Endothelial cell of umbilical vein (primary cell): Measurements from ENCODE around the gene RFNG. TPM values are rescaled to one million over a fixed set of nuclear protein-coding genes. Genes with fewer than 3 reads are reported as not detected.

Source experiments
- Bru-seq: library from RNA; stranded (reverse); fragments of 400-500 nt; gene quantifications from one replicate; lab custom pipeline; 2021; lab: Mats Ljungman, UMichigan
- BruChase-seq, 2 experiments: library from RNA; stranded (reverse); fragments of 400-500 nt; gene quantifications; one replicate each; lab custom pipeline; 2021; lab: Mats Ljungman, UMichigan
- BruUV-seq: library from RNA; stranded (reverse); fragments of 400-500 nt; replicated peaks from 2 replicates; lab custom pipeline; 2021; lab: Mats Ljungman, UMichigan
- CTCF ChIA-PET: fragments of 300-600, 350-600 bp; sonication (Branson Sonifier 250); formaldehyde crosslinking; loops from one replicate; lab custom pipeline; 2021; ENCODE audit warnings: antibody characterized with exemption, inconsistent platforms; lab: Charles Lee
- POLR2A ChIA-PET: fragments of 300-600, 350-600 bp; sonication (Branson Sonifier 250); formaldehyde crosslinking; loops from one replicate; lab custom pipeline; 2021; ENCODE audit warnings: antibody characterized with exemption, inconsistent platforms; lab: Charles Lee
- DNase-seq: peaks from one replicate; pipeline ENCODE4 v3.0.0-alpha.2; 2011; ENCODE audit warnings: low read depth, low spot score
- FAIRE-seq: peaks from 2 replicates; lab custom pipeline; 2011; peaks lifted over from hg19 to GRCh38; lab: Jason Lieb, UNC
- H2AFZ ChIP-seq: 2 replicates; pipeline ENCODE4 v1.6.0; 2012; ENCODE audit warnings: low read depth, low read length, control low read depth, inconsistent platforms
- H3K27ac ChIP-seq: 2 replicates; pipeline ENCODE4 v1.5.1; 2011; ENCODE audit warnings: low read depth, mild to moderate bottlenecking, control low read depth, low read length, moderate library complexity; ENCODE audit not compliant: insufficient read depth
- H3K27me3 ChIP-seq, 2 experiments: 2 replicates each; pipeline versions ENCODE4 v1.6.0 to v1.6.1; 2011; ENCODE audit warnings: low read length in 2 of 2, mixed read lengths in 1 of 2; ENCODE audit not compliant: control insufficient read depth in 2 of 2, insufficient read depth in 2 of 2
- H3K36me3 ChIP-seq, 2 experiments: 2 replicates in 1 of 2; 3 replicates in 1 of 2; pipeline ENCODE4 v1.5.1; 2011; ENCODE audit warnings: low read length in 2 of 2, mild to moderate bottlenecking in 1 of 2, moderate library complexity in 1 of 2; ENCODE audit not compliant: control insufficient read depth in 2 of 2, insufficient read depth in 2 of 2; ENCODE audit errors: extremely low read depth in 1 of 2
- H3K4me1 ChIP-seq: 3 replicates; pipeline ENCODE4 v1.5.1; 2011; ENCODE audit warnings: mild to moderate bottlenecking, low read length; ENCODE audit not compliant: control insufficient read depth, insufficient read depth; ENCODE audit errors: extremely low read depth
- H3K4me2 ChIP-seq: 2 replicates; pipeline ENCODE4 v1.6.1; 2011; ENCODE audit warnings: low read length, control low read depth, mixed read lengths; ENCODE audit not compliant: insufficient read depth
- H3K4me3 ChIP-seq, 3 experiments: fragments of 200-600 bp in 1 of 3; sonication (generic), shearing (Covaris generic) in 1 of 3; replicated peaks in 1 of 3; 2 replicates each; pipeline ENCODE4 v1.5.1; 2011 to 2016; ENCODE audit warnings: control low read depth in 3 of 3, low read length in 3 of 3, mild to moderate bottlenecking in 2 of 3, inconsistent platforms in 1 of 3, low read depth in 1 of 3, moderate library complexity in 1 of 3; ENCODE audit not compliant: insufficient read depth in 1 of 3
- H3K79me2 ChIP-seq: 2 replicates; pipeline ENCODE4 v1.6.0; 2012; ENCODE audit warnings: low read length, inconsistent platforms; ENCODE audit not compliant: control insufficient read depth, insufficient read depth
- H3K9ac ChIP-seq: replicated peaks from 2 replicates; pipeline ENCODE3; 2011; ENCODE audit warnings: low read length, control low read depth; ENCODE audit not compliant: insufficient read depth; ENCODE audit errors: extremely low read depth
- H3K9me1 ChIP-seq: replicated peaks from 3 replicates; pipeline ENCODE4 v1.6.0; 2011; ENCODE audit warnings: mild to moderate bottlenecking, low read length; ENCODE audit not compliant: control insufficient read depth, insufficient read depth; ENCODE audit errors: extremely low read depth
- H3K9me3 ChIP-seq: replicated peaks from 2 replicates; pipeline ENCODE4 v1.5.1; 2012; ENCODE audit warnings: low read length, inconsistent platforms; ENCODE audit not compliant: control insufficient read depth, insufficient read depth
- H4K20me1 ChIP-seq: replicated peaks from 2 replicates; pipeline ENCODE3; 2011; ENCODE audit warnings: mild to moderate bottlenecking, low read length; ENCODE audit not compliant: control insufficient read depth, insufficient read depth; ENCODE audit errors: extremely low read depth
- FOS ChIP-seq: IDR thresholded peaks from 2 replicates; pipeline ENCODE4 v1.6.1; 2011; ENCODE audit warnings: mild to moderate bottlenecking, low read length, moderate library complexity, borderline replicate concordance; ENCODE audit not compliant: insufficient read depth
- GATA2 ChIP-seq: IDR thresholded peaks from 2 replicates; pipeline ENCODE4 v1.7.0; 2011; ENCODE audit warnings: low read depth, mild to moderate bottlenecking, moderate library complexity, mixed read lengths, low read length; ENCODE audit not compliant: insufficient read length, insufficient read depth
- JUN ChIP-seq: IDR thresholded peaks from 2 replicates; pipeline ENCODE4 v1.6.1; 2011; ENCODE audit warnings: borderline replicate concordance, low read depth; ENCODE audit not compliant: insufficient read length, insufficient read depth
- MYC ChIP-seq: IDR thresholded peaks from one replicate; pipeline ENCODE4 v1.6.1; 2011; ENCODE audit warnings: mild to moderate bottlenecking, low read depth, low read length
- POLR2A ChIP-seq: IDR thresholded peaks from 2 replicates; pipeline ENCODE4 v1.6.1; 2012; ENCODE audit warnings: low read depth, mild to moderate bottlenecking, control low read depth, low read length
- POLR2AphosphoS5 ChIP-seq: IDR thresholded peaks from 2 replicates; pipeline ENCODE4 v1.6.1; 2012; ENCODE audit warnings: low read depth, mild to moderate bottlenecking, control low read depth, low read length, moderate library complexity; ENCODE audit not compliant: insufficient read depth
- dilution Hi-C: fragments of 300-500 bp; cut with MboI; formaldehyde crosslinking; loops from one replicate; pipeline ENCODE4 v1.15.0; 2019; ENCODE audit warnings: low sequenced_read_pairs; ENCODE audit not compliant: extremely low pct_ligation_motif_present
- intact Hi-C: fragments of 100-400 bp; cut with micrococcal nuclease; formaldehyde crosslinking; loops from one replicate; pipeline ENCODE4 v1.10.0; 2022
- long read RNA-seq: library from polyadenylated mRNA; stranded (forward); transcript quantifications from one replicate; pipeline ENCODE4 v2.0.0, GENCODE V29; 2021
- polyA minus RNA-seq, 3 experiments: library from RNA; depleted of rRNA, polyadenylated mRNA; stranded (reverse); fragments of >200 nt; gene quantifications; 1 replicate in 1 of 3; 2 replicates in 2 of 3; pipeline ENCODE4 v1.2.3, GENCODE V29; 2011
- polyA plus RNA-seq, 4 experiments: library from polyadenylated mRNA; depleted of rRNA in 3 of 4; stranded (reverse) in 3 of 4; unstranded in 1 of 4; fragments of >200 nt; gene quantifications; 2 replicates each; pipeline versions ENCODE4 v1.2.1 to v1.2.3, GENCODE V29; 2011 to 2012; ENCODE audit warnings: missing spikeins in 1 of 4
- total RNA-seq: library from RNA; stranded (reverse); gene quantifications from 2 replicates; pipeline ENCODE4 v1.2.3, GENCODE V29; 2021
- TF ChIP-seq, protein P1 (sequence below), 2 donors: IDR thresholded peaks; 1 replicate in 1 of 2; 2 replicates in 1 of 2; pipeline ENCODE4 v1.5.1; 2011; ENCODE audit warnings: low read length in 2 of 2, mild to moderate bottlenecking in 2 of 2, moderate library complexity in 2 of 2, control low read depth in 1 of 2, inconsistent platforms in 1 of 2, low read depth in 1 of 2; ENCODE audit not compliant: insufficient read depth in 1 of 2; ENCODE audit errors: extremely low read depth in 1 of 2

Gene RFNG, protein sequence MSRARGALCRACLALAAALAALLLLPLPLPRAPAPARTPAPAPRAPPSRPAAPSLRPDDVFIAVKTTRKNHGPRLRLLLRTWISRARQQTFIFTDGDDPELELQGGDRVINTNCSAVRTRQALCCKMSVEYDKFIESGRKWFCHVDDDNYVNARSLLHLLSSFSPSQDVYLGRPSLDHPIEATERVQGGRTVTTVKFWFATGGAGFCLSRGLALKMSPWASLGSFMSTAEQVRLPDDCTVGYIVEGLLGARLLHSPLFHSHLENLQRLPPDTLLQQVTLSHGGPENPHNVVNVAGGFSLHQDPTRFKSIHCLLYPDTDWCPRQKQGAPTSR
- 33.7 and 36.9 TPM in 2 replicates for total RNA-seq
- 40.0 and 59.2 TPM in 2 replicates for polyA plus RNA-seq
- polyA plus RNA-seq (2011; cell fraction: cytosol; rRNA removed), result 14.3 and 27.7 TPM in 2 replicates
- 122 and 156 TPM in 2 replicates for polyA plus RNA-seq (2011; cell fraction: nucleus; rRNA removed)
- 22.3 and 37.7 TPM in 2 replicates for polyA plus RNA-seq (2012)
- 13.8 and 16.9 TPM in 2 replicates for polyA minus RNA-seq
- polyA minus RNA-seq (2011; cell fraction: cytosol; rRNA and poly(A)+ RNA removed), result 8.5 TPM
- polyA minus RNA-seq (2011; cell fraction: nucleus; rRNA and poly(A)+ RNA removed), result 14.9 and 33.9 TPM in 2 replicates
- percentile 46 among the genes with signal in this experiment for Bru-seq, nascent RNA
- BruChase-seq, experiment 1, labeled RNA remaining after a 6-hour chase, result percentile 78 among the genes with signal in this experiment
- percentile 61 among the genes with signal in this experiment for BruChase-seq, experiment 2, labeled RNA remaining after a 2-hour chase
- long read RNA-seq, transcript RFNG-207 (6 exons, 2,082 nt), result minor isoform, 5 of 80 reads
- long read RNA-seq, transcript RFNG-209 (1 exons, 2,886 nt), result minor isoform, 9 of 80 reads
- long read RNA-seq, transcript RFNG-202 (7 exons, 994 nt), result minor isoform, 7 of 80 reads
- long read RNA-seq, transcript RFNG-201 (8 exons, 1,828 nt), result major isoform, 34 of 80 reads
- long read RNA-seq, partial matches to known transcripts, result 12 of 80 reads
- long read RNA-seq, other reads (novel, unspliced or antisense), result 13 of 80 reads

DNA sequence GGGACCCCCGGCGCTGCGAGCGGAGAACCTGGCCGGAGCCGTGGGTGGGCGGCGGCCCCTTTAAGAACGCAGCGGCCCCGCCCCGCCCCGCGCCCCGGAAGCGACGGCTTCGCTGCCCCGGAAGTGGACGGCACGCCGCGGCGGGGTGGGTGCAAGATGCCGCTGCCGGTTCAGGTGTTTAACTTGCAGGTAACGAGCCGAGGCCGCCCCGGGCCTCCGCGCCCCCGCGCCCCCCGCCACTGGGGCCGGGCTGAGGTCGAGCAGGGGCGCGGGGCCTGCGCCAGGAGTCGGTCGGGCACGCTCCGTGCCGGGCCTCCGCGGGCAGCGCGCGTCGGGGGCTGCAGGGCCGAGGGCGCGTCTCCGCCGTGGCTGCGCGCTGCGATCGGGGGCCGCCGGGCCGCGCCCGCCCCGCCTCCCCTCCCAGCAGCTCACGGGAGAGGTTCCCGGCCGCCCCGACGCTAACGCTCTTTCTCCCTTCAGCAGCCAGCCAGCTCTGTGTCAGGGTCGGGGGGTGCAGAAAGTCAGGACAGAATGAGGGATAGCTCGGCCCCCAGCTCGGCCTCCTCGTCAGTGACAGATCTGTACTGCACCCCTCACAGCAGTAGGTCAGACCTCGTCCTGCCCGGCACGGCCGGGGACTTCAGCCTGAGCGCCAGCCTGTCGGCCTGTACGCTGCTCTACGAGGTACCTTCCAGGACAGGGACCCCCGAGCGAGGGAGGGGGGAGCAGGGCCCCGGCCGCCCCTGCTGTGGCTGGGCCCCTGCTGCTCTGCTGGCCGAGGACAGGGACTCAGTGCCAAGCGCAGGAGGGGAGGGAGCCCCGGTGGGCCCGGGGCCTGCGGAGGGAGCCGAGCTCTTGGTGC is at the start of gene RFNG, which contains the start of gene GPS1:
TSS of gene RFNG (minus strand) at position 36 of the 862 bp plus-strand sequence. CDS start 45 bp downstream, outside the sequence.
TSS of gene GPS1 (plus strand) at position 123 of the 862 bp plus-strand sequence. CDS start at position 157, 34 bp downstream.
- intact Hi-C loops (loop anchor here (2.0 kb wide), 1 partner anchor 15 kb away; the partner anchor contains the start of gene DCXR), dilution Hi-C loops (no loop called here)
- Histone ChIP-seq H3K4me3 (peak within 1 kb of the TSS; percentile 65 to 89 (median 76)), H3K4me2 (peak within 1 kb of the TSS; percentile 78), H3K27ac (no peak within 1 kb of the TSS), H2AFZ (peak within 1 kb of the TSS; percentile 54), H3K9me3 (no peaks in the 10 kb centered on the region), H3K9me1 (no peaks in the 10 kb centered on the region), H3K27me3 (no peaks in the 10 kb centered on the region), H3K9ac (peak within 1 kb of the TSS; percentile 61), H4K20me1 (no peaks in the 10 kb centered on the region), H3K36me3 (peaks cover 12 to 31% of the 10 kb centered on the region in 2 experiments), H3K79me2 (peaks cover 11% of the 10 kb centered on the region), H3K4me1 (peaks cover 11% of the 10 kb centered on the region)
- CTCF ChIA-PET, result interaction anchor here (1.0 to 3.8 kb wide), 3 partner anchors 14 to 92 kb away, joined by 5 to 19 read pairs (median 18); partner anchors contain the start of genes DCXR and RAC3
- FAIRE-seq (peak; percentile 63), DNase-seq (peak; percentile 33)
- BruUV-seq, result TSS peak; percentile 18
- TF ChIP-seq, protein P1, sequence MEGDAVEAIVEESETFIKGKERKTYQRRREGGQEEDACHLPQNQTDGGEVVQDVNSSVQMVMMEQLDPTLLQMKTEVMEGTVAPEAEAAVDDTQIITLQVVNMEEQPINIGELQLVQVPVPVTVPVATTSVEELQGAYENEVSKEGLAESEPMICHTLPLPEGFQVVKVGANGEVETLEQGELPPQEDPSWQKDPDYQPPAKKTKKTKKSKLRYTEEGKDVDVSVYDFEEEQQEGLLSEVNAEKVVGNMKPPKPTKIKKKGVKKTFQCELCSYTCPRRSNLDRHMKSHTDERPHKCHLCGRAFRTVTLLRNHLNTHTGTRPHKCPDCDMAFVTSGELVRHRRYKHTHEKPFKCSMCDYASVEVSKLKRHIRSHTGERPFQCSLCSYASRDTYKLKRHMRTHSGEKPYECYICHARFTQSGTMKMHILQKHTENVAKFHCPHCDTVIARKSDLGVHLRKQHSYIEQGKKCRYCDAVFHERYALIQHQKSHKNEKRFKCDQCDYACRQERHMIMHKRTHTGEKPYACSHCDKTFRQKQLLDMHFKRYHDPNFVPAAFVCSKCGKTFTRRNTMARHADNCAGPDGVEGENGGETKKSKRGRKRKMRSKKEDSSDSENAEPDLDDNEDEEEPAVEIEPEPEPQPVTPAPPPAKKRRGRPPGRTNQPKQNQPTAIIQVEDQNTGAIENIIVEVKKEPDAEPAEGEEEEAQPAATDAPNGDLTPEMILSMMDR (IDR thresholded peaks at IDR 0.05; ENCODE audit: extremely low read depth in 1 of 2, insufficient read depth in 1 of 2, low read depth in 1 of 2, low read length in 2 of 2), result no peak
- no peak for TF ChIP-seq FOS
- TF ChIP-seq POLR2A, result no peak
- TF ChIP-seq POLR2AphosphoS5, result peak; percentile 44
- TF ChIP-seq GATA2, result no peak
- no peak for TF ChIP-seq JUN
- TF ChIP-seq MYC, result no peak
- POLR2A ChIA-PET, result no interaction called here
